GM23338 (cell line): ENCODE data around the gene FBXW8. TPM values are rescaled to one million over a fixed set of nuclear protein-coding genes. Genes with fewer than 3 reads are reported as not detected.

Experiments used
- ATAC-seq: fragments of 200-7000 bp; cut with Tn5 transposase; 3 replicates; pipeline ENCODE4 v1.9.1; 2020
- DNase-seq: peaks from one replicate; pipeline ENCODE4 v3.0.0-alpha.2; 2015; ENCODE audit warnings: low spot score
- H2AFZ ChIP-seq: fragments of 200-600 bp; sonication (generic); 2 replicates; pipeline ENCODE4 v1.8.0; 2016; ENCODE audit warnings: antibody characterized with exemption, mild to moderate bottlenecking, moderate library complexity
- H3F3A ChIP-seq: fragments of 200-600 bp; sonication (generic); replicated peaks from 2 replicates; pipeline ENCODE4 v1.8.0; 2017; ENCODE audit warnings: antibody characterized with exemption, mixed run types, low read depth
- H3K27ac ChIP-seq: fragments of 200-600 bp; sonication (generic); 2 replicates; pipeline ENCODE4 v1.6.1; 2016; ENCODE audit warnings: low read depth
- H3K27me3 ChIP-seq: fragments of 200-600 bp; sonication (generic); 2 replicates; pipeline ENCODE4 v1.8.0; 2016; ENCODE audit warnings: mild to moderate bottlenecking, mixed run types, moderate library complexity; ENCODE audit not compliant: insufficient read depth
- H3K36me3 ChIP-seq: fragments of 200-600 bp; sonication (generic); 2 replicates; pipeline ENCODE4 v1.8.0; 2016; ENCODE audit warnings: mild to moderate bottlenecking; ENCODE audit not compliant: insufficient read depth
- H3K4me1 ChIP-seq: fragments of 200-600 bp; sonication (generic); 2 replicates; pipeline ENCODE4 v1.8.0; 2016; ENCODE audit warnings: mild to moderate bottlenecking, moderate library complexity; ENCODE audit not compliant: insufficient read depth
- H3K4me2 ChIP-seq: fragments of 200-600 bp; sonication (generic); 2 replicates; pipeline ENCODE4 v1.7.1; 2017; ENCODE audit warnings: mixed run types
- H3K4me3 ChIP-seq: fragments of 200-600 bp; sonication (generic); 2 replicates; pipeline ENCODE4 v1.6.1; 2016; ENCODE audit warnings: mixed run types
- H3K79me2 ChIP-seq: fragments of 200-600 bp; sonication (generic); replicated peaks from 2 replicates; pipeline ENCODE4 v1.8.0; 2017; ENCODE audit warnings: mild to moderate bottlenecking; ENCODE audit not compliant: insufficient read depth
- H3K9me2 ChIP-seq: fragments of 200-600 bp; sonication (generic); 2 replicates; pipeline ENCODE4 v1.8.0; 2017; ENCODE audit not compliant: insufficient read depth
- H4K20me1 ChIP-seq: fragments of 200-600 bp; sonication (generic); replicated peaks from 2 replicates; pipeline ENCODE4 v1.8.0; 2017; ENCODE audit warnings: mild to moderate bottlenecking; ENCODE audit not compliant: insufficient read depth
- H3K27ac Mint-ChIP-seq: 2 replicates; pipeline ENCODE4 v1.8.0; 2020; ENCODE audit warnings: inconsistent platforms, mild to moderate bottlenecking, moderate library complexity, mixed read lengths
- H3K27me3 Mint-ChIP-seq: 3 replicates; pipeline ENCODE4 v1.8.0; 2022; ENCODE audit warnings: low read depth, mild to moderate bottlenecking, moderate library complexity, mixed read lengths, inconsistent platforms; ENCODE audit not compliant: insufficient read depth, poor library complexity
- H3K36me3 Mint-ChIP-seq: 3 replicates; pipeline ENCODE4 v1.8.0; 2021; ENCODE audit warnings: low read depth, mild to moderate bottlenecking, inconsistent platforms, moderate library complexity, mixed read lengths
- H3K4me1 Mint-ChIP-seq: 3 replicates; pipeline ENCODE4 v1.8.0; 2020; ENCODE audit warnings: mild to moderate bottlenecking, inconsistent platforms, mixed read lengths
- H3K4me3 Mint-ChIP-seq: 3 replicates; pipeline ENCODE4 v1.8.0; 2021; ENCODE audit warnings: moderate library complexity, mild to moderate bottlenecking, inconsistent platforms, mixed read lengths
- H3K9me3 Mint-ChIP-seq: 3 replicates; pipeline ENCODE4 v1.8.0; 2020; ENCODE audit warnings: moderate library complexity, mild to moderate bottlenecking, inconsistent platforms, mixed read lengths
- CREB1 ChIP-seq: fragments of 250-450 bp; sonication (Bioruptor Pico); IDR thresholded peaks from 2 replicates; pipeline ENCODE4 v1.5.0; 2020; ENCODE audit warnings: low read depth, mild to moderate bottlenecking, moderate library complexity
- CTCF ChIP-seq, 2 experiments: fragments of 200-600 bp in 1 of 2; sonication (generic) in 1 of 2; conservative IDR thresholded peaks; 2 replicates each; pipeline versions ENCODE4 v1.5.1 to v1.6.1; 2016 to 2017; ENCODE audit warnings: antibody characterized with exemption in 2 of 2, low read depth in 2 of 2, mild to moderate bottlenecking in 2 of 2, moderate library complexity in 1 of 2
- ETS1 ChIP-seq: IDR thresholded peaks from 2 replicates; pipeline ENCODE4 v1.6.1; 2016; ENCODE audit warnings: antibody characterized with exemption
- EZH2 ChIP-seq: fragments of 200-600 bp; sonication (generic); IDR thresholded peaks from one replicate; pipeline ENCODE4 v1.8.0; 2017; ENCODE audit warnings: antibody characterized with exemption, mild to moderate bottlenecking, low read depth; ENCODE audit not compliant: unreplicated experiment
- EZH2phosphoT487 ChIP-seq: fragments of 200-600 bp; sonication (generic); IDR thresholded peaks from one replicate; pipeline ENCODE4 v1.8.1; 2018; ENCODE audit warnings: antibody characterized with exemption; ENCODE audit not compliant: unreplicated experiment
- JUNB ChIP-seq: IDR thresholded peaks from one replicate; pipeline ENCODE4 v1.6.1; 2016; ENCODE audit warnings: antibody characterized with exemption; ENCODE audit not compliant: unreplicated experiment
- NANOG ChIP-seq: IDR thresholded peaks from 2 replicates; pipeline ENCODE4 v1.6.1; 2016; ENCODE audit warnings: antibody characterized with exemption, borderline replicate concordance
- POLR2AphosphoS5 ChIP-seq: IDR thresholded peaks from 2 replicates; pipeline ENCODE4 v1.6.1; 2016; ENCODE audit warnings: antibody characterized with exemption, low read depth
- REST ChIP-seq: IDR thresholded peaks from one replicate; pipeline ENCODE4 v1.6.1; 2018; ENCODE audit warnings: antibody characterized with exemption; ENCODE audit not compliant: unreplicated experiment
- STAT1 ChIP-seq: IDR thresholded peaks from one replicate; pipeline ENCODE4 v1.6.1; 2016; ENCODE audit warnings: antibody characterized with exemption; ENCODE audit not compliant: unreplicated experiment
- ZNF114 ChIP-seq: fragments of 250-450 bp; sonication (Bioruptor Pico); IDR thresholded peaks from 2 replicates; pipeline ENCODE4 v1.5.0; 2020; ENCODE audit warnings: mild to moderate bottlenecking, moderate library complexity
- ZNF331 ChIP-seq: fragments of 250-450 bp; sonication (Bioruptor Pico); IDR thresholded peaks from 2 replicates; pipeline ENCODE4 v1.5.0; 2020; ENCODE audit warnings: low read depth, mild to moderate bottlenecking, moderate library complexity
- polyA plus RNA-seq: library from polyadenylated mRNA; unstranded; fragments of >200 nt; fragmentation: Nextera tagmentation; extraction: Ambion mirVana; gene quantifications from 2 replicates; pipeline ENCODE4 v1.2.1, GENCODE V29; 2016
- total RNA-seq: library from RNA; depleted of rRNA; stranded (reverse); fragments of >200 nt; shearing (Covaris generic); gene quantifications from 2 replicates; pipeline ENCODE4 v1.2.3, GENCODE V29; 2014

FBXW8 gene
- total and polyA plus RNA-seq, 2 experiments from 2014 or later, result 4.6 to 13.9 TPM

- TF ChIP-seq REST (no peak), ZNF114 (no peak), ETS1 (no peak), STAT1 (no peak), JUNB (no peak)
- peaks cover 13% of the 10 kb centered on the region for H3K4me1 ChIP-seq
- 0 out of 2 replicates have a peak overlapping the region, but pooled peaks have one; percentile 5 for H3K27ac Mint-ChIP-seq
- no peaks in the 10 kb centered on the region for H4K20me1 ChIP-seq
- H3K27me3 Mint-ChIP-seq, result peaks cover 2% of the 10 kb centered on the region
- ATAC-seq (peak; percentile 13; the same call in 2 of the 3 replicates), DNase-seq (no peak)
- no peaks in the 10 kb centered on the region for H3F3A ChIP-seq
- H3K36me3 ChIP-seq, result no peaks in the 10 kb centered on the region
- no peaks in the 10 kb centered on the region for H3K27me3 ChIP-seq
- no peak overlapping the region for H3K4me2 ChIP-seq
- 0 out of 2 replicates have a peak overlapping the region, but pooled peaks have one; percentile 72 for H3K27ac ChIP-seq
- no peaks in the 10 kb centered on the region; the same call in 2 of the 3 replicates for H3K36me3 Mint-ChIP-seq
- no peaks in the 10 kb centered on the region for H3K79me2 ChIP-seq
- H2AFZ ChIP-seq, result no peak overlapping the region
- H3K4me3 Mint-ChIP-seq, result no peak overlapping the region
- peaks cover 43% of the 10 kb centered on the region for H3K4me1 Mint-ChIP-seq
- H3K9me3 Mint-ChIP-seq, result no peaks in the 10 kb centered on the region; the same call in 2 of the 3 replicates
- H3K4me3 ChIP-seq, result no peak overlapping the region
- H3K9me2 ChIP-seq, result no peaks in the 10 kb centered on the region
These were observed 147.8 kb downstream of the FBXW8 start for GRCh38 chr12:117058442-117059072.

GRCh38 chr12:117059156-117059555 is 148.4 kb downstream of the FBXW8 start:
- H3K79me2 ChIP-seq, result no peaks in the 10 kb centered on the region
- H3K4me2 ChIP-seq, result no peak overlapping the region
- peaks cover 42% of the 10 kb centered on the region for H3K4me1 Mint-ChIP-seq
- DNase-seq, result no peak
- no peaks in the 10 kb centered on the region; the same call in 2 of the 3 replicates for H3K9me3 Mint-ChIP-seq
- peaks cover 17% of the 10 kb centered on the region for H3K4me1 ChIP-seq
- H3K27ac Mint-ChIP-seq, result no peak overlapping the region
- H3K27ac ChIP-seq, result 0 out of 2 replicates have a peak overlapping the region, but pooled peaks have one; percentile 72
- no peaks in the 10 kb centered on the region for H3K9me2 ChIP-seq
- H4K20me1 ChIP-seq, result no peaks in the 10 kb centered on the region
- H2AFZ ChIP-seq, result no peak overlapping the region
- no peaks in the 10 kb centered on the region for H3F3A ChIP-seq
- ATAC-seq, result no peak
- H3K36me3 Mint-ChIP-seq, result no peaks in the 10 kb centered on the region; the same call in 2 of the 3 replicates
- no peaks in the 10 kb centered on the region for H3K36me3 ChIP-seq
- no peak overlapping the region for H3K4me3 Mint-ChIP-seq
- H3K4me3 ChIP-seq, result no peak overlapping the region
- peaks cover 6% of the 10 kb centered on the region for H3K27me3 Mint-ChIP-seq
- no peaks in the 10 kb centered on the region for H3K27me3 ChIP-seq
- TF ChIP-seq NANOG, result no peak
- no peak for TF ChIP-seq ZNF331 (CRISPR knock-in tag)
- no peak for TF ChIP-seq EZH2
- no peak for TF ChIP-seq ZNF114
- no peak for TF ChIP-seq EZH2phosphoT487
- TF ChIP-seq CTCF (conservative IDR thresholded peaks at IDR 0.05; ENCODE audit: low read depth in 2 of 2), result no peak
- TF ChIP-seq ETS1, result no peak
- TF ChIP-seq CREB1 (CRISPR knock-in tag), result no peak
- TF ChIP-seq JUNB, result no peak
- no peak for TF ChIP-seq STAT1
- TF ChIP-seq REST, result no peak
- no peak for TF ChIP-seq POLR2AphosphoS5
